ENCODE data around the gene ATF6. TPM values are rescaled to one million over a fixed set of nuclear protein-coding genes. Genes with fewer than 3 reads are reported as not detected.

Gene ATF6
- total and polyA plus RNA-seq, 2 of the 8 experiments (the other 6 are each of a cell fraction or from before 2014, with no cell fraction given) = 4.6 to 10.0 TPM

GRCh38 chr1:161772397-161772796 lies 6.3 kb downstream of the ATF6 start:
- no peaks in the 10 kb centered on the region for H3K27me3 ChIP-seq (replicated peaks in 1 of 4; ENCODE audit: control insufficient read depth in 3 of 4, extremely low read depth in 1 of 4, insufficient read depth in 3 of 4, low read length in 3 of 4)
- no peak for DNase-seq (ENCODE audit: low read depth in 1 of 2, low spot score in 2 of 2)
- H3K9ac ChIP-seq (replicated peaks in 1 of 4; ENCODE audit: extremely low read depth in 1 of 4, low read depth in 3 of 4, low read length in 3 of 4) = no peak overlapping the region
- H3K9me3 ChIP-seq (ENCODE audit: insufficient read depth in 2 of 2, low read depth in 1 of 2, low read length in 1 of 2) = no peaks in the 10 kb centered on the region
- H2BK5ac ChIP-seq (ENCODE audit: low read depth, low read length) = no peak overlapping the region
- H2BK15ac ChIP-seq (ENCODE audit: low read length) = no peak overlapping the region
- CTCF ChIA-PET (ENCODE audit: partially characterized antibody) = interaction anchor here (0.9 to 1.1 kb wide), 3 partner anchors 9 to 265 kb away, joined by 3 to 5 read pairs (median 4); no protein-coding TSS in a partner anchor
- H3K23me2 ChIP-seq (ENCODE audit: low read depth, low read length) = no peaks in the 10 kb centered on the region; the same call in 1 of the 2 replicates
- H3K56ac ChIP-seq (replicated peaks; ENCODE audit: insufficient read length, low read depth, low read length) = no peak overlapping the region
- no peak overlapping the region for H4K8ac ChIP-seq (ENCODE audit: extremely low read depth, insufficient read depth, low read length)
- no peak overlapping the region for H2AK5ac ChIP-seq (ENCODE audit: low read depth, low read length)
- no peak overlapping the region for H3K4ac ChIP-seq (replicated peaks; ENCODE audit: insufficient read length, low read depth, low read length)
- peaks cover 0 to 4% of the 10 kb centered on the region in 2 experiments; a peak in 1 of 4 replicates for H3K79me2 ChIP-seq (ENCODE audit: control insufficient read depth in 1 of 2, insufficient read depth in 2 of 2, low read length in 2 of 2)
- no peak overlapping the region for H3K23ac ChIP-seq (ENCODE audit: insufficient read length)
- POLR2A ChIA-PET (ENCODE audit: partially characterized antibody) = no interaction called here
- H3K36me3 ChIP-seq (ENCODE audit: control insufficient read depth in 2 of 4, insufficient read depth in 4 of 4, low read length in 3 of 4) = no peaks in the 10 kb centered on the region
- H3K79me1 ChIP-seq (ENCODE audit: low read depth, low read length) = no peaks in the 10 kb centered on the region; the same call in 1 of the 2 replicates
- no peak overlapping the region for H4K91ac ChIP-seq (replicated peaks; ENCODE audit: insufficient read length, low read length)
- no peak overlapping the region for H2BK120ac ChIP-seq (replicated peaks; ENCODE audit: low read depth, low read length)
- H3K18ac ChIP-seq (ENCODE audit: extremely low read depth, low read length) = no peak overlapping the region
- no peak overlapping the region for H3K4me2 ChIP-seq (ENCODE audit: insufficient read depth in 1 of 2, low read depth in 2 of 2, low read length in 2 of 2)
- no peak overlapping the region for H2BK20ac ChIP-seq (ENCODE audit: low read length)
- no peaks in the 10 kb centered on the region for H3K4me1 ChIP-seq (replicated peaks in 1 of 4; ENCODE audit: control insufficient read depth in 3 of 4, insufficient read depth in 4 of 4, low read length in 3 of 4)
- no peak overlapping the region for H3K14ac ChIP-seq (ENCODE audit: insufficient read length)
- H4K20me1 ChIP-seq (replicated peaks in 1 of 2; ENCODE audit: control insufficient read depth in 1 of 2, insufficient read depth in 2 of 2, low read length in 2 of 2) = no peaks in the 10 kb centered on the region
- H3K27ac ChIP-seq (ENCODE audit: low read depth, low read length) = no peak overlapping the region
- no peak overlapping the region for H3K4me3 ChIP-seq (ENCODE audit: extremely low read depth in 1 of 4, insufficient read depth in 2 of 4, low read depth in 3 of 4, low read length in 4 of 4)
- H2BK12ac ChIP-seq (ENCODE audit: low read depth, low read length) = no peak overlapping the region
- no peak overlapping the region for H2AFZ ChIP-seq (ENCODE audit: low read length)
- H4K5ac ChIP-seq (ENCODE audit: insufficient read length, low read depth, low read length) = no peak overlapping the region
- TF ChIP-seq KDM1A (IDR thresholded peaks at IDR 0.05; ENCODE audit: borderline replicate concordance, low read length) = no peak
- no peak for TF ChIP-seq TBP (IDR thresholded peaks at IDR 0.05; ENCODE audit: low read depth, low read length)
- TF ChIP-seq ZNF274 (IDR thresholded peaks at IDR 0.05; ENCODE audit: borderline replicate concordance, extremely low read depth, low read length) = no peak
- no peak for TF ChIP-seq RBBP5 (IDR thresholded peaks at IDR 0.05; ENCODE audit: borderline replicate concordance, low read depth, low read length)
- TF ChIP-seq SP2 (IDR thresholded peaks at IDR 0.05; ENCODE audit: low read length) = no peak
- no peak for TF ChIP-seq BCL11A (IDR thresholded peaks at IDR 0.05; ENCODE audit: low read depth in 2 of 2, low read length in 2 of 2)
- no peak for TF ChIP-seq ASH2L (IDR thresholded peaks at IDR 0.05; ENCODE audit: low read length)
- no peak for TF ChIP-seq GABPA (IDR thresholded peaks at IDR 0.05; ENCODE audit: borderline replicate concordance, insufficient read depth, low read length)
- FAIRE-seq = no peak

Data from H1 (cell line).